BE2C (cell line): ENCODE measurements around the gene PROX1.
A peak's percentile ranks its signal among the peaks of the same experiment; 100 is the strongest.

Experiments
- DNase-seq: peaks from one replicate; pipeline ENCODE4 v3.0.0-alpha.2; 2020
- H3K27me3 ChIP-seq: fragments of 250-450 bp; sonication (Bioruptor Pico); 2 replicates; pipeline ENCODE4 v1.5.1; 2020; ENCODE audit warnings: mild to moderate bottlenecking
- H3K36me3 ChIP-seq: fragments of 250-450 bp; sonication (Bioruptor Pico); 2 replicates; pipeline ENCODE4 v1.5.1; 2020; ENCODE audit warnings: mild to moderate bottlenecking
- H3K4me1 ChIP-seq: fragments of 250-450 bp; sonication (Bioruptor Pico); 2 replicates; pipeline ENCODE4 v1.5.1; 2020
- H3K4me3 ChIP-seq: 2 replicates; pipeline ENCODE4 v1.5.1; 2011; ENCODE audit warnings: low read depth, low read length
- H3K9me3 ChIP-seq: fragments of 250-450 bp; sonication (Bioruptor Pico); 2 replicates; pipeline ENCODE4 v1.5.1; 2020
- CTCF ChIP-seq: IDR thresholded peaks from 2 replicates; pipeline ENCODE4 v1.5.1; 2012; ENCODE audit warnings: mild to moderate bottlenecking, low read depth, low read length

PROX1 gene

GRCh38 chr1:213976665-213977485 is 10.9 kb upstream of the PROX1 start:
- Histone ChIP-seq H3K27me3 (no peaks in the 10 kb centered on the region), H3K36me3 (no peaks in the 10 kb centered on the region), H3K4me1 (peaks cover 6% of the 10 kb centered on the region; the same call in 1 of the 2 replicates), H3K4me3 (no peak overlapping the region), H3K9me3 (no peaks in the 10 kb centered on the region)
- no peak for TF ChIP-seq CTCF
- DNase-seq = no peak

GRCh38 chr1:213977486-213977842 is 10.3 kb upstream of the PROX1 start:
- no peaks in the 10 kb centered on the region for H3K36me3 ChIP-seq
- TF ChIP-seq CTCF = no peak
- H3K9me3 ChIP-seq = no peaks in the 10 kb centered on the region
- no peak for DNase-seq
- peaks cover 6% of the 10 kb centered on the region; the same call in 1 of the 2 replicates for H3K4me1 ChIP-seq
- H3K4me3 ChIP-seq = no peak overlapping the region
- H3K27me3 ChIP-seq = no peaks in the 10 kb centered on the region

- Histone ChIP-seq H3K27me3 (no peaks in the 10 kb centered on the region), H3K4me3 (no peak overlapping the region), H3K36me3 (no peaks in the 10 kb centered on the region), H3K9me3 (no peaks in the 10 kb centered on the region), H3K4me1 (peaks cover 6% of the 10 kb centered on the region; the same call in 1 of the 2 replicates)
- DNase-seq = no peak
- no peak for TF ChIP-seq CTCF
Observed at GRCh38 chr1:213977909-213978308, 9.9 kb upstream of the PROX1 start.

GRCh38 chr1:213979751-213980586 is 7.8 kb upstream of the PROX1 start:
- H3K27me3 ChIP-seq = no peaks in the 10 kb centered on the region
- no peak for TF ChIP-seq CTCF
- DNase-seq = no peak
- H3K4me1 ChIP-seq = peaks cover 13% of the 10 kb centered on the region
- H3K4me3 ChIP-seq = no peak overlapping the region
- no peaks in the 10 kb centered on the region for H3K9me3 ChIP-seq
- no peaks in the 10 kb centered on the region for H3K36me3 ChIP-seq

GRCh38 chr1:213980906-213981305 is 6.9 kb upstream of the PROX1 start:
- no peak overlapping the region for H3K4me3 ChIP-seq
- no peak for TF ChIP-seq CTCF
- peaks cover 13% of the 10 kb centered on the region for H3K4me1 ChIP-seq
- no peaks in the 10 kb centered on the region for H3K27me3 ChIP-seq
- no peaks in the 10 kb centered on the region for H3K9me3 ChIP-seq
- DNase-seq = no peak
- no peaks in the 10 kb centered on the region for H3K36me3 ChIP-seq

- H3K27me3 ChIP-seq = no peaks in the 10 kb centered on the region
- peaks cover 14% of the 10 kb centered on the region for H3K4me1 ChIP-seq
- no peaks in the 10 kb centered on the region for H3K36me3 ChIP-seq
- H3K9me3 ChIP-seq = no peaks in the 10 kb centered on the region
- TF ChIP-seq CTCF = no peak
- DNase-seq = no peak
- H3K4me3 ChIP-seq = peak overlapping the region; percentile 62
Observed at GRCh38 chr1:213982289-213982671, 5.5 kb upstream of the PROX1 start.
